Testis (tissue), 2 donors: ENCODE results near the gene OLA1.

Source experiments
- POLR2A ChIP-seq: fragments of 450-650 bp; IDR thresholded peaks from one replicate; pipeline ENCODE4 v1.6.1; 2017; ENCODE audit warnings: antibody characterized with exemption, mild to moderate bottlenecking, moderate library complexity
- TF ChIP-seq, protein P1 (sequence below), 3 experiments: fragments of 450-650 bp in 2 of 3; fragments of 200-600 bp in 1 of 3; sonication (generic) in 1 of 3; IDR thresholded peaks; one replicate each; pipeline ENCODE4 v1.5.1; 2016 to 2019; ENCODE audit warnings: antibody characterized with exemption in 3 of 3, mild to moderate bottlenecking in 2 of 3, moderate library complexity in 1 of 3

DNA sequence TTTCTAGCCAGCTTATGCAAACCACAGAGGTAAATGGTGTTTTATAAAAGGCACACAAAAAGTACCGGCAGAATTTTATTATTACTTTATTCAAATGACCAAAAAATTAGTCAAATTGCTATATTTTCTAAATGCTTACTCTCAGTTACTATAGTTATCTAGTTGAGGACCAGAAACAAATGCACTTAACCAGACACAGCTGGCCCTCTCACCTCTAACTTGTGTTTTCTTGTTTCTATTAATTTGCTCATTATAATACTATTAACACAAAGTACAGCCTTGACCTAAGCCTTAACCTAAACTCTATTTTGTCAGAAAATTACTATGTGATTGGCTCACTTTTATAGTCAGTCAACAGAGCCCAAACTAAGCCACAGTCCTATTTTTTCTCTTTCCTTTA lies 26.2 kb downstream of the OLA1 start:
- TF ChIP-seq, protein P1, sequence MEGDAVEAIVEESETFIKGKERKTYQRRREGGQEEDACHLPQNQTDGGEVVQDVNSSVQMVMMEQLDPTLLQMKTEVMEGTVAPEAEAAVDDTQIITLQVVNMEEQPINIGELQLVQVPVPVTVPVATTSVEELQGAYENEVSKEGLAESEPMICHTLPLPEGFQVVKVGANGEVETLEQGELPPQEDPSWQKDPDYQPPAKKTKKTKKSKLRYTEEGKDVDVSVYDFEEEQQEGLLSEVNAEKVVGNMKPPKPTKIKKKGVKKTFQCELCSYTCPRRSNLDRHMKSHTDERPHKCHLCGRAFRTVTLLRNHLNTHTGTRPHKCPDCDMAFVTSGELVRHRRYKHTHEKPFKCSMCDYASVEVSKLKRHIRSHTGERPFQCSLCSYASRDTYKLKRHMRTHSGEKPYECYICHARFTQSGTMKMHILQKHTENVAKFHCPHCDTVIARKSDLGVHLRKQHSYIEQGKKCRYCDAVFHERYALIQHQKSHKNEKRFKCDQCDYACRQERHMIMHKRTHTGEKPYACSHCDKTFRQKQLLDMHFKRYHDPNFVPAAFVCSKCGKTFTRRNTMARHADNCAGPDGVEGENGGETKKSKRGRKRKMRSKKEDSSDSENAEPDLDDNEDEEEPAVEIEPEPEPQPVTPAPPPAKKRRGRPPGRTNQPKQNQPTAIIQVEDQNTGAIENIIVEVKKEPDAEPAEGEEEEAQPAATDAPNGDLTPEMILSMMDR (IDR thresholded peaks at IDR 0.05), result no peak
- TF ChIP-seq POLR2A, result no peak
